GM06990 (cell line): ENCODE data around the gene MICU2.

ENCODE experiments used
- DNase-seq: peaks from one replicate; pipeline ENCODE4 v3.0.0-alpha.2; 2011; ENCODE audit not compliant: insufficient read length; ENCODE audit errors: extremely low read depth
- H3K27me3 ChIP-seq: replicated peaks from 2 replicates; pipeline ENCODE4 v1.6.0; 2011; ENCODE audit warnings: low read length; ENCODE audit not compliant: control insufficient read depth, insufficient read depth
- H3K36me3 ChIP-seq: 2 replicates; pipeline ENCODE4 v1.5.1; 2011; ENCODE audit warnings: low read length; ENCODE audit not compliant: control insufficient read depth, insufficient read depth
- H3K4me3 ChIP-seq: replicated peaks from 2 replicates; pipeline ENCODE4 v1.5.1; 2011; ENCODE audit warnings: low read depth, mild to moderate bottlenecking, control low read depth, low read length
- TF ChIP-seq, protein P1 (sequence below): IDR thresholded peaks from 2 replicates; pipeline ENCODE4 v1.5.1; 2011; ENCODE audit warnings: low read length, control low read depth, mild to moderate bottlenecking, inconsistent platforms; ENCODE audit not compliant: insufficient read depth, poor library complexity, severe bottlenecking

MICU2 gene

DNA sequence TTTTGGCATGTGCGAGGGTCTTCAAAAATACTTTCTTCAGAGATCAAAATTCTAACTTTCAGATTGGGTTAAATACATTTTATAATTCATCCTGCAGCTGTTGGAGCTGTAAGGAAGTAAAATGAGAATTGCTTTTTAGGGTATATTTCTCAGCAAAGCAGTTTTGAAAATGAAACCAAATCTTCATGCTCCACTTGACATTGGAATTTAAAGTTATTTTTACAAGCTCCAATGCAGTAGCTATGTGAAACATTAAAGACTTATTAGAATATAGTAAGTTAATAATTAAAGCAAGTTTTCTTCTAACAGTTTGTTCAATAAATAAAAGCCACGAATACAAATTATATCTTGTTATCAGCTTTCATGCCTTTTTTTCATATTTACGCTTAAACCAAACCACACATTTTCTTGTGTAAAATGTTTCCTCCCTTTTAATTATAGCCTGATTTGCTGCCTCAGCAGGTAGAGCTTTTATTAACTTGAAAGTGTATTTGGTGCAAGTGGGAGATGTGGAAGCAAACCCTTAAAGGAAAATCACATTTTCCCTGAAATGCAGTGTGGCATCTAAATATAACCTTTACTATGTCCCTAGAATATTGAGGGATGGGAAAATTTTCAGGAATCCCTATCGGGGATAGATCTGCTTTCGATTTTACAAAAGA lies 12.4 kb upstream of the MICU2 start:
- TF ChIP-seq, protein P1, sequence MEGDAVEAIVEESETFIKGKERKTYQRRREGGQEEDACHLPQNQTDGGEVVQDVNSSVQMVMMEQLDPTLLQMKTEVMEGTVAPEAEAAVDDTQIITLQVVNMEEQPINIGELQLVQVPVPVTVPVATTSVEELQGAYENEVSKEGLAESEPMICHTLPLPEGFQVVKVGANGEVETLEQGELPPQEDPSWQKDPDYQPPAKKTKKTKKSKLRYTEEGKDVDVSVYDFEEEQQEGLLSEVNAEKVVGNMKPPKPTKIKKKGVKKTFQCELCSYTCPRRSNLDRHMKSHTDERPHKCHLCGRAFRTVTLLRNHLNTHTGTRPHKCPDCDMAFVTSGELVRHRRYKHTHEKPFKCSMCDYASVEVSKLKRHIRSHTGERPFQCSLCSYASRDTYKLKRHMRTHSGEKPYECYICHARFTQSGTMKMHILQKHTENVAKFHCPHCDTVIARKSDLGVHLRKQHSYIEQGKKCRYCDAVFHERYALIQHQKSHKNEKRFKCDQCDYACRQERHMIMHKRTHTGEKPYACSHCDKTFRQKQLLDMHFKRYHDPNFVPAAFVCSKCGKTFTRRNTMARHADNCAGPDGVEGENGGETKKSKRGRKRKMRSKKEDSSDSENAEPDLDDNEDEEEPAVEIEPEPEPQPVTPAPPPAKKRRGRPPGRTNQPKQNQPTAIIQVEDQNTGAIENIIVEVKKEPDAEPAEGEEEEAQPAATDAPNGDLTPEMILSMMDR: no peak
- Histone ChIP-seq H3K27me3 (no peaks in the 10 kb centered on the region; the same call in 1 of the 2 replicates), H3K36me3 (no peaks in the 10 kb centered on the region), H3K4me3 (no peak overlapping the region)
- no peak for DNase-seq

DNA sequence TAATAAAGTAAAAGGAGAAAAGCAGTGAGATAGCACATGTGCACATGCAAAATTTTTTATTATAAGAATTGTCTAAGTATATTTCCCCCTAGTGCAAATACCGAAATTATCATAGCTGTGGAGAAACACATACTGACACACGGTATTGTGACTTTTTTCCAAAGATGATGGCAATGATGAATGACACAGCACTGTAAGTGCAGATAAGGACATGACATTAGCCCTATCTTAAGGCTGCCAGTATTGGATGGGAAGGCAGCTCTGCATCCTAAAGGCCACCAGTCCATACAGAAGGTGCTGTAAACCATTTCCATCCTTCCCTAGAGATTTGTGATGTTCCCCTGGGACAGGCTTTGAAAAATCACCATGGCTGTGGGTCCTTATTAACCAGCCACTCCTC lies 11.5 kb upstream of the MICU2 start:
- no peak for DNase-seq
- Histone ChIP-seq H3K27me3 (no peaks in the 10 kb centered on the region), H3K4me3 (no peak overlapping the region), H3K36me3 (no peaks in the 10 kb centered on the region)
- TF ChIP-seq, protein P1: no peak

DNA sequence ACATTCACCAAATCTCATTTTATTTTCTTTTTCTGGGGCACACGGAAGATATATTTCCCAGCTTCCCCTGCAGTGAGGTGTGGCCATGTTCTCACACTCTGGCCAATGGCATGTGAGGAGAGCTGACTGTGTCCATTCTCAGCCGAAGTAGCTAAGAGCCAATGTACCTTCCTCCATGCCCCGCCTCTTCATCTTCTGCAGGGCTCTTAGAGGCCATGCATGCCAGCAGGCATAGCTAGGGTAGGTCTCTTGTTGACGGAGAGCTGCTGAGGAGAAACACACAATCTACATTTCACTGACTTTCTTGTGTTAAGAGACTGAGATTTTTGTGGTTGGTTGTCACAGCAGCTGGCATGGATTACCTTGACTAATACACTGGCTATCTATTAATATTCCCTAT lies 9.8 kb upstream of the MICU2 start:
- no peak for DNase-seq
- Histone ChIP-seq H3K4me3 (no peak overlapping the region), H3K27me3 (no peaks in the 10 kb centered on the region), H3K36me3 (no peaks in the 10 kb centered on the region)
- TF ChIP-seq, protein P1: no peak

DNA sequence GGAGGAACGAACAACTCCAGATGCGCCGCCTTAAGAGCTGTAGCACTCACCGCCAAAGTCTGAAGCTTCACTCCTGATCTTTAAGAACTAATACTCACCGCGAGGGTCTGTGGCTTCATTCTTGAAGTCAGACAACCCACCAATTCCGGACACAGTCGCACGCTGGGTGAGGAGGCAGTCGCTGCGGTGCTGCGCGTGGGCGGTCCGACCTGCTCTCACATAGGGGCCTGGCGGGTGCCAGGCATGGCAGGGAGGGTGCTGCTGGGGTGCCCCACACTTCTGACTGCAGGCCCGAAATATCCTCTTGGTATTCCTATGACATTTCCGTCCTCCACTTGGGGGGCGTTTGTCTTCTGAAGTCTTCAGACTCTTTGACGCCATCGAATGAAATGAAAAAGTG lies 7.4 kb upstream of the MICU2 start:
- no peak for DNase-seq
- H3K36me3 ChIP-seq: no peaks in the 10 kb centered on the region
- H3K27me3 ChIP-seq: peaks cover 1% of the 10 kb centered on the region; the same call in 1 of the 2 replicates
- no peak overlapping the region for H3K4me3 ChIP-seq
- TF ChIP-seq, protein P1: no peak

DNA sequence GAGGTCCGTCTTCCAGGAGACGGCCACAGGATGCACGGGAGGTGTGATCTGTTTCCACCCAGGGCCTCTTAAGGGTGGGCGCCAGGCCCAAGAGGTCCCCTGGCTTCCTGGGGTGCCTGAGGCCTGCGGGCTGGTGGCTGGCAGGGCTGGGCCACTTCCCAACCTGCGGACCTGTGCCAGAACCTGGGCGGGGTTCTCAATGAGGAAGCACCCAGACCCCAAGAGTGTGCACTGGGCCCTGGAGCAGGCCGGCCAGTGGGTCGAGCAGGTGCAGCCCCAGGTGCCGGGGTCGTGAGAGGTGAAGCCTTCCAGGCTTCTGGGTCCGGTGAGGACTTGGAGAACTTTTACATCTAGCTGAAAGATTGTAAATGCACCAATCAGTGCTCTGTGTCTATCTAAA lies 6.7 kb upstream of the MICU2 start:
- DNase-seq: no peak
- Histone ChIP-seq H3K4me3 (no peak overlapping the region), H3K36me3 (no peaks in the 10 kb centered on the region), H3K27me3 (peaks cover 1% of the 10 kb centered on the region; the same call in 1 of the 2 replicates)
- TF ChIP-seq, protein P1: no peak

DNA sequence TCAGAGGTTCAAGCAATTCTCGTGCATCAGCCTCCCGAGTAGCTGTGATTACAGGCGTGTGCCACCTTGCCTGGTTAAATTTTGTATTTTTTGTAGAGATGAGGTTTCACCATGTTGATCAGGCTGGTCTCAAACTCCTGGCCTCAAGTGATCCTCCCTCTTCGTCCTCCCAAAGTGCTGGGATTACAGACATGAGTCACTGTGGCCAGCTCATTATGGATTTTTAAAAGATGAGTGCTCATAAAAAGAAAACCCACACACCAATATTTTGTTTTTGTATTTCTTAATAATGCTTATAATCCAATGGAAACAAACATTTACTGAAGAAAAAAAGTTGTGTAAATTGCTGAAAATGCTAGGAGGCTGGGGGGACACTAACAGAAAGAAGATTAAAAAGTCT lies 5.0 kb upstream of the MICU2 start:
- H3K27me3 ChIP-seq: peaks cover 1% of the 10 kb centered on the region; the same call in 1 of the 2 replicates
- DNase-seq: no peak

More for the DNA sequence above, 5.0 kb upstream of the MICU2 start:
- no peaks in the 10 kb centered on the region for H3K36me3 ChIP-seq
- no peak overlapping the region for H3K4me3 ChIP-seq
- TF ChIP-seq, protein P1: no peak
